Esophagus muscularis mucosa (tissue), 3 donors: ENCODE data around the gene TLE4.

Experiments
- POLR2AphosphoS5 ChIP-seq, 2 donors: sonication (generic); formaldehyde crosslinking; IDR thresholded peaks; one replicate each; pipeline ENCODE4 v1.6.1; 2017; ENCODE audit warnings: antibody characterized with exemption in 2 of 2
- TF ChIP-seq, protein P1 (sequence below), 3 experiments: fragments of 200-600 bp in 2 of 3; fragments of 450-650 bp in 1 of 3; sonication (generic) in 2 of 3; IDR thresholded peaks; one replicate each; pipeline ENCODE4 v1.5.1; 2017 to 2019; ENCODE audit warnings: antibody characterized with exemption in 3 of 3, mild to moderate bottlenecking in 2 of 3, moderate library complexity in 1 of 3

DNA sequence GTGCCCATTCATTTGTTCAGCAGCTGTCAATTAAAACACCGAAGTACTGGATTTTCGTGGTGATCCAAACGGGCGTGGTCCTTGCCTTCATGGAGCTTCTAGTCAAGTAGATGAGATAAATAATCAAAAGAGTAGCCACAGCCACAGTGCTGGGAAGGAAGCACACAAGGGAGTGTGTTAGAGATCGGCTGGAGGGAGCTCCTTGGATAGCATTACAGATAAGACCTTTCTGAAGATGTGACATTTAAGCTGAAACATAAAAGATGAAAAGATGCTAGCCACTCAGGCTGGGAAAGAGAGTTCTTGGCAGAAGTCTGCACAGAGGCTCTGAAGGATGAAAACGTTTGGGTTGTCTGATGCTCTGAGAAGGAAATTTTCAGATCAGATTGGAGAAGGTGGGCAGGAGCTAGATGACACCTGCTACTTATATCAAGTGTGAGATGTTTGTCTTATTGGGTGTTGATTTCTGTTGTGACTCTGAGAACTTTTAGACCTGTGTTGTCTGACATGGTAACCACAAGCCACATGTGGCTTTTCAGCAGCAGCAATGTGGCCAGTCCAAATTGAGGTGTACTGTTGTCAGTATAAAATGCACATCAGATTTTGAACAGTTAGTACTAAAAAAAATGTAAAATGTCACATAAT, 123.9 kb downstream of the TLE4 start:
- TF ChIP-seq, protein P1, sequence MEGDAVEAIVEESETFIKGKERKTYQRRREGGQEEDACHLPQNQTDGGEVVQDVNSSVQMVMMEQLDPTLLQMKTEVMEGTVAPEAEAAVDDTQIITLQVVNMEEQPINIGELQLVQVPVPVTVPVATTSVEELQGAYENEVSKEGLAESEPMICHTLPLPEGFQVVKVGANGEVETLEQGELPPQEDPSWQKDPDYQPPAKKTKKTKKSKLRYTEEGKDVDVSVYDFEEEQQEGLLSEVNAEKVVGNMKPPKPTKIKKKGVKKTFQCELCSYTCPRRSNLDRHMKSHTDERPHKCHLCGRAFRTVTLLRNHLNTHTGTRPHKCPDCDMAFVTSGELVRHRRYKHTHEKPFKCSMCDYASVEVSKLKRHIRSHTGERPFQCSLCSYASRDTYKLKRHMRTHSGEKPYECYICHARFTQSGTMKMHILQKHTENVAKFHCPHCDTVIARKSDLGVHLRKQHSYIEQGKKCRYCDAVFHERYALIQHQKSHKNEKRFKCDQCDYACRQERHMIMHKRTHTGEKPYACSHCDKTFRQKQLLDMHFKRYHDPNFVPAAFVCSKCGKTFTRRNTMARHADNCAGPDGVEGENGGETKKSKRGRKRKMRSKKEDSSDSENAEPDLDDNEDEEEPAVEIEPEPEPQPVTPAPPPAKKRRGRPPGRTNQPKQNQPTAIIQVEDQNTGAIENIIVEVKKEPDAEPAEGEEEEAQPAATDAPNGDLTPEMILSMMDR (IDR thresholded peaks at IDR 0.05) = no peak
- no peak for TF ChIP-seq POLR2AphosphoS5 (IDR thresholded peaks at IDR 0.05)
